ENCODE results near the gene SEC24C.
"Not testable (repeated sequence)": the region's sequence is repeated elsewhere in the genome, so short reads cannot be mapped to it uniquely, and the experiment has no call there.

Gene SEC24C

GRCh38 chr10:73789659-73790055, 45.5 kb downstream of the SEC24C start:
- no peak overlapping the region for H3K9ac ChIP-seq (ENCODE audit: low read length)
- H3K4me3 ChIP-seq (ENCODE audit: low read length): no peak overlapping the region
- peaks cover 27% of the 10 kb centered on the region for H3K36me3 ChIP-seq (ENCODE audit: control insufficient read depth, insufficient read depth, low read length)
- H3K9me3 ChIP-seq (ENCODE audit: control insufficient read depth, low read length): no peaks in the 10 kb centered on the region
- H3K4me1 ChIP-seq (ENCODE audit: control insufficient read depth, insufficient read depth, low read length): no peaks in the 10 kb centered on the region
- no peaks in the 10 kb centered on the region for H3K27me3 ChIP-seq (ENCODE audit: control insufficient read depth, insufficient read depth, low read length)

- Histone ChIP-seq H3K36me3 (ENCODE audit: control insufficient read depth, insufficient read depth, low read length) (peaks cover 27% of the 10 kb centered on the region), H3K9ac (ENCODE audit: low read length) (no peak overlapping the region), H3K27me3 (ENCODE audit: control insufficient read depth, insufficient read depth, low read length) (no peaks in the 10 kb centered on the region), H3K9me3 (ENCODE audit: control insufficient read depth, low read length) (no peaks in the 10 kb centered on the region), H3K4me3 (ENCODE audit: low read length) (no peak overlapping the region), H3K4me1 (ENCODE audit: control insufficient read depth, insufficient read depth, low read length) (no peaks in the 10 kb centered on the region)
Measured at GRCh38 chr10:73790886-73791625, 46.9 kb downstream of the SEC24C start.

GRCh38 chr10:73791871-73792400, 47.8 kb downstream of the SEC24C start:
- no peak overlapping the region for H3K9ac ChIP-seq (ENCODE audit: low read length)
- no peaks in the 10 kb centered on the region for H3K9me3 ChIP-seq (ENCODE audit: control insufficient read depth, low read length)
- no peaks in the 10 kb centered on the region for H3K4me1 ChIP-seq (ENCODE audit: control insufficient read depth, insufficient read depth, low read length)
- H3K4me3 ChIP-seq (ENCODE audit: low read length): no peak overlapping the region
- H3K36me3 ChIP-seq (ENCODE audit: control insufficient read depth, insufficient read depth, low read length): peaks cover 27% of the 10 kb centered on the region
- no peaks in the 10 kb centered on the region for H3K27me3 ChIP-seq (ENCODE audit: control insufficient read depth, insufficient read depth, low read length)

- Histone ChIP-seq H3K27me3 (ENCODE audit: control insufficient read depth, insufficient read depth, low read length) (no peaks in the 10 kb centered on the region), H3K9ac (ENCODE audit: low read length) (no peak overlapping the region), H3K36me3 (ENCODE audit: control insufficient read depth, insufficient read depth, low read length) (peaks cover 37% of the 10 kb centered on the region), H3K4me3 (ENCODE audit: low read length) (no peak overlapping the region), H3K4me1 (ENCODE audit: control insufficient read depth, insufficient read depth, low read length) (no peaks in the 10 kb centered on the region), H3K9me3 (ENCODE audit: control insufficient read depth, low read length) (no peaks in the 10 kb centered on the region)
Measured at GRCh38 chr10:73793456-73793855, 49.3 kb downstream of the SEC24C start.

GRCh38 chr10:73795491-73795890, 51.3 kb downstream of the SEC24C start:
- not testable (repeated sequence) for H3K9ac ChIP-seq (ENCODE audit: low read length); H3K4me3 ChIP-seq (ENCODE audit: low read length); H3K9me3 ChIP-seq (ENCODE audit: control insufficient read depth, low read length); H3K4me1 ChIP-seq (ENCODE audit: control insufficient read depth, insufficient read depth, low read length); H3K27me3 ChIP-seq (ENCODE audit: control insufficient read depth, insufficient read depth, low read length)
- peaks cover 25% of the 10 kb centered on the region for H3K36me3 ChIP-seq (ENCODE audit: control insufficient read depth, insufficient read depth, low read length)

GRCh38 chr10:73796035-73796434, 51.9 kb downstream of the SEC24C start:
- H3K9ac ChIP-seq (ENCODE audit: low read length); H3K9me3 ChIP-seq (ENCODE audit: control insufficient read depth, low read length); H3K4me1 ChIP-seq (ENCODE audit: control insufficient read depth, insufficient read depth, low read length); H3K4me3 ChIP-seq (ENCODE audit: low read length); H3K27me3 ChIP-seq (ENCODE audit: control insufficient read depth, insufficient read depth, low read length): not testable (repeated sequence)
- peaks cover 25% of the 10 kb centered on the region for H3K36me3 ChIP-seq (ENCODE audit: control insufficient read depth, insufficient read depth, low read length)

GRCh38 chr10:73796766-73797165, 52.6 kb downstream of the SEC24C start:
- peaks cover 18% of the 10 kb centered on the region for H3K36me3 ChIP-seq (ENCODE audit: control insufficient read depth, insufficient read depth, low read length)
- no peaks in the 10 kb centered on the region for H3K4me1 ChIP-seq (ENCODE audit: control insufficient read depth, insufficient read depth, low read length)
- no peaks in the 10 kb centered on the region for H3K9me3 ChIP-seq (ENCODE audit: control insufficient read depth, low read length)
- no peak overlapping the region for H3K4me3 ChIP-seq (ENCODE audit: low read length)
- no peak overlapping the region for H3K9ac ChIP-seq (ENCODE audit: low read length)
- H3K27me3 ChIP-seq (ENCODE audit: control insufficient read depth, insufficient read depth, low read length): no peaks in the 10 kb centered on the region

GRCh38 chr10:73797324-73798025, 53.3 kb downstream of the SEC24C start:
- no peaks in the 10 kb centered on the region for H3K27me3 ChIP-seq (ENCODE audit: control insufficient read depth, insufficient read depth, low read length)
- no peaks in the 10 kb centered on the region for H3K9me3 ChIP-seq (ENCODE audit: control insufficient read depth, low read length)
- H3K36me3 ChIP-seq (ENCODE audit: control insufficient read depth, insufficient read depth, low read length): peaks cover 21% of the 10 kb centered on the region
- H3K4me3 ChIP-seq (ENCODE audit: low read length): no peak overlapping the region
- no peak overlapping the region for H3K9ac ChIP-seq (ENCODE audit: low read length)
- H3K4me1 ChIP-seq (ENCODE audit: control insufficient read depth, insufficient read depth, low read length): no peaks in the 10 kb centered on the region

- H3K4me1 ChIP-seq (ENCODE audit: control insufficient read depth, insufficient read depth, low read length): no peaks in the 10 kb centered on the region
- H3K4me3 ChIP-seq (ENCODE audit: low read length): no peak overlapping the region
- H3K9me3 ChIP-seq (ENCODE audit: control insufficient read depth, low read length): no peaks in the 10 kb centered on the region
- no peaks in the 10 kb centered on the region for H3K27me3 ChIP-seq (ENCODE audit: control insufficient read depth, insufficient read depth, low read length)
- H3K36me3 ChIP-seq (ENCODE audit: control insufficient read depth, insufficient read depth, low read length): peaks cover 23% of the 10 kb centered on the region
- H3K9ac ChIP-seq (ENCODE audit: low read length): no peak overlapping the region
Measured at GRCh38 chr10:73798087-73798486, 53.9 kb downstream of the SEC24C start.

- Histone ChIP-seq H3K36me3 (ENCODE audit: control insufficient read depth, insufficient read depth, low read length) (peaks cover 29% of the 10 kb centered on the region), H3K4me1 (ENCODE audit: control insufficient read depth, insufficient read depth, low read length) (no peaks in the 10 kb centered on the region), H3K4me3 (ENCODE audit: low read length) (no peak overlapping the region), H3K9ac (ENCODE audit: low read length) (no peak overlapping the region), H3K27me3 (ENCODE audit: control insufficient read depth, insufficient read depth, low read length) (no peaks in the 10 kb centered on the region), H3K9me3 (ENCODE audit: control insufficient read depth, low read length) (no peaks in the 10 kb centered on the region)
Measured at GRCh38 chr10:73798927-73799560, 54.9 kb downstream of the SEC24C start.

GRCh38 chr10:73799899-73800559, 55.9 kb downstream of the SEC24C start:
- Histone ChIP-seq H3K9ac (ENCODE audit: low read length) (no peak overlapping the region), H3K9me3 (ENCODE audit: control insufficient read depth, low read length) (no peaks in the 10 kb centered on the region), H3K4me3 (ENCODE audit: low read length) (no peak overlapping the region), H3K4me1 (ENCODE audit: control insufficient read depth, insufficient read depth, low read length) (no peaks in the 10 kb centered on the region), H3K27me3 (ENCODE audit: control insufficient read depth, insufficient read depth, low read length) (no peaks in the 10 kb centered on the region), H3K36me3 (ENCODE audit: control insufficient read depth, insufficient read depth, low read length) (peaks cover 29% of the 10 kb centered on the region)

All from mucosa of stomach (tissue), 1 donor.